A673 (cell line): ENCODE measurements around the gene MDP1. TPM values are rescaled to one million over a fixed set of nuclear protein-coding genes. Genes with fewer than 3 reads are reported as not detected.

Source experiments
- BruUV-seq: library from RNA; stranded (reverse); fragments of 400-500 nt; replicated peaks from 2 replicates; lab custom pipeline; 2021; lab: Mats Ljungman, UMichigan
- CTCF ChIA-PET: fragments of 300-600 bp; sonication (Branson Sonifier 250); formaldehyde crosslinking; loops from one replicate; lab custom pipeline; 2022; ENCODE audit warnings: antibody characterized with exemption; lab: Charles Lee
- POLR2A ChIA-PET: fragments of 300-600 bp; sonication (Branson Sonifier 250); formaldehyde crosslinking; loops from one replicate; lab custom pipeline; 2022; ENCODE audit warnings: antibody characterized with exemption; ENCODE audit not compliant: low non-redundant PET; lab: Charles Lee
- DNase-seq: peaks from one replicate; pipeline ENCODE4 v3.0.0-alpha.2; 2015; ENCODE audit warnings: low spot score
- H3K27ac ChIP-seq: fragments of 200-600 bp; sonication (generic); 2 replicates; pipeline ENCODE4 v1.5.1; 2016; ENCODE audit warnings: mixed run types, low read depth, mild to moderate bottlenecking, mixed read lengths, antibody characterized with exemption, low read length; ENCODE audit not compliant: poor library complexity, severe bottlenecking
- H3K27me3 ChIP-seq: fragments of 200-600 bp; sonication (generic); replicated peaks from 2 replicates; pipeline ENCODE4 v1.6.1; 2017; ENCODE audit warnings: mixed run types, low read depth, mild to moderate bottlenecking, mixed read lengths, antibody characterized with exemption, low read length; ENCODE audit not compliant: insufficient read depth, poor library complexity
- H3K36me3 ChIP-seq: fragments of 200-600 bp; sonication (generic); 2 replicates; pipeline ENCODE4 v1.6.1; 2016; ENCODE audit warnings: mixed run types, mild to moderate bottlenecking, mixed read lengths, antibody characterized with exemption, low read length; ENCODE audit not compliant: insufficient read depth, poor library complexity, severe bottlenecking
- H3K4me1 ChIP-seq: fragments of 200-600 bp; sonication (generic); 2 replicates; pipeline ENCODE4 v1.6.1; 2017; ENCODE audit warnings: mixed run types, mild to moderate bottlenecking, mixed read lengths, antibody characterized with exemption, low read length; ENCODE audit not compliant: insufficient read depth, poor library complexity, severe bottlenecking
- H3K4me3 ChIP-seq: fragments of 200-600 bp; sonication (generic); 2 replicates; pipeline ENCODE4 v1.5.1; 2016; ENCODE audit warnings: low read depth, mixed run types, mild to moderate bottlenecking, mixed read lengths, low read length; ENCODE audit not compliant: poor library complexity, severe bottlenecking
- H3K9me3 ChIP-seq: fragments of 200-600 bp; sonication (generic); 2 replicates; pipeline ENCODE4 v1.6.1; 2016; ENCODE audit warnings: mixed run types, low read depth, mild to moderate bottlenecking, mixed read lengths, antibody characterized with exemption, low read length; ENCODE audit not compliant: poor library complexity, severe bottlenecking
- EZH2 ChIP-seq: fragments of 200-600 bp; sonication (generic); IDR thresholded peaks from 2 replicates; pipeline ENCODE4 v1.6.1; 2017; ENCODE audit warnings: borderline replicate concordance, low read depth, mild to moderate bottlenecking, mixed read lengths, antibody characterized with exemption, low read length; ENCODE audit not compliant: poor library complexity, severe bottlenecking
- intact Hi-C: fragments of 100-400 bp; cut with micrococcal nuclease; formaldehyde crosslinking; loops from one replicate; pipeline ENCODE4 v1.10.0; 2022; ENCODE audit not compliant: unreplicated experiment
- total RNA-seq: library from RNA; stranded (reverse); gene quantifications from 2 replicates; pipeline ENCODE4 v1.2.3, GENCODE V29; 2021
- TF ChIP-seq, protein P1 (sequence below): fragments of 300-800, 200-600 bp; sonication (generic); conservative IDR thresholded peaks from 2 replicates; pipeline ENCODE4 v1.5.1; 2017; ENCODE audit warnings: low read depth, mild to moderate bottlenecking, antibody characterized with exemption, low read length, moderate library complexity, mixed read lengths

The MDP1 gene
- total RNA-seq, 1 experiment from 2014 or later = 21.3 TPM

DNA sequence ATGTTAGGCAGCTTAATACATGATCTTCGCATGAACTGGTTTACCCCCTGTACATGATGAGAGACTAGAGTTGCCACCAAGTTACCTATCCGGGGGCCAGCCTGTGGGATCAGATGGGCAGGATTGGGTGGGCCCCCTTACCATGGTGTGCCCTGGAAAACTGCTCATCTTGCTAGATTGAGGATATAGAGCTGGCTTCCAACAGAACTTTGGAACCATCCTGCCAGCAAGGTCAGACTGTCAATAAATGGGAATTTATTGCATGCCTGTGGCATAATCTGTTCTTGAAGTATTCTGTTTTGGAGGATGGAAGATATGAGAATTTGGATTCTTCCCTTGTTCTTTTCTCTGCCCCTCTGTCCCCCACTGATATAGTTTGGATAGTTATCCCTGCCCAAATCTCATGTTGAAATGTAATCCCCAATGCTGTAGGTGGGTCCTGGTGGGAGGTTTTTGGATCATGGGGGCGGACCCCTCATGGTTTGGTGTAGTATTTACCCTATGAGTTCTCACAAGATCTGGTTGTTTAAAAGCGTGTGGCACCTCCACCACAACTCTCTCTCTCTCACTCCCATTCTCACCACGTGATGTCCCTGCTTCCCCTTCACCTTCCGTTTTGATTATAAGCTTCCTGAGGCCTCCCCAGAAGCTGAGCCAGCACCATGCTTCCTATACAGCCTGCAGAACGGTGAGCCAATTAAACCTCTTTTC, 16.9 kb downstream of the MDP1 start:
- ChIA-PET POLR2A (no interaction called here), CTCF (no interaction called here)
- peaks cover 12% of the 10 kb centered on the region for H3K36me3 ChIP-seq
- no TSS peak for BruUV-seq
- H3K27ac ChIP-seq = no peak overlapping the region
- no peak overlapping the region for H3K4me3 ChIP-seq
- H3K4me1 ChIP-seq = peaks cover 11% of the 10 kb centered on the region
- no peaks in the 10 kb centered on the region for H3K9me3 ChIP-seq
- H3K27me3 ChIP-seq = no peaks in the 10 kb centered on the region
- intact Hi-C loops = no loop called here
- no peak for TF ChIP-seq EZH2
- TF ChIP-seq, protein P1, sequence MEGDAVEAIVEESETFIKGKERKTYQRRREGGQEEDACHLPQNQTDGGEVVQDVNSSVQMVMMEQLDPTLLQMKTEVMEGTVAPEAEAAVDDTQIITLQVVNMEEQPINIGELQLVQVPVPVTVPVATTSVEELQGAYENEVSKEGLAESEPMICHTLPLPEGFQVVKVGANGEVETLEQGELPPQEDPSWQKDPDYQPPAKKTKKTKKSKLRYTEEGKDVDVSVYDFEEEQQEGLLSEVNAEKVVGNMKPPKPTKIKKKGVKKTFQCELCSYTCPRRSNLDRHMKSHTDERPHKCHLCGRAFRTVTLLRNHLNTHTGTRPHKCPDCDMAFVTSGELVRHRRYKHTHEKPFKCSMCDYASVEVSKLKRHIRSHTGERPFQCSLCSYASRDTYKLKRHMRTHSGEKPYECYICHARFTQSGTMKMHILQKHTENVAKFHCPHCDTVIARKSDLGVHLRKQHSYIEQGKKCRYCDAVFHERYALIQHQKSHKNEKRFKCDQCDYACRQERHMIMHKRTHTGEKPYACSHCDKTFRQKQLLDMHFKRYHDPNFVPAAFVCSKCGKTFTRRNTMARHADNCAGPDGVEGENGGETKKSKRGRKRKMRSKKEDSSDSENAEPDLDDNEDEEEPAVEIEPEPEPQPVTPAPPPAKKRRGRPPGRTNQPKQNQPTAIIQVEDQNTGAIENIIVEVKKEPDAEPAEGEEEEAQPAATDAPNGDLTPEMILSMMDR = no peak
- DNase-seq = no peak

DNA sequence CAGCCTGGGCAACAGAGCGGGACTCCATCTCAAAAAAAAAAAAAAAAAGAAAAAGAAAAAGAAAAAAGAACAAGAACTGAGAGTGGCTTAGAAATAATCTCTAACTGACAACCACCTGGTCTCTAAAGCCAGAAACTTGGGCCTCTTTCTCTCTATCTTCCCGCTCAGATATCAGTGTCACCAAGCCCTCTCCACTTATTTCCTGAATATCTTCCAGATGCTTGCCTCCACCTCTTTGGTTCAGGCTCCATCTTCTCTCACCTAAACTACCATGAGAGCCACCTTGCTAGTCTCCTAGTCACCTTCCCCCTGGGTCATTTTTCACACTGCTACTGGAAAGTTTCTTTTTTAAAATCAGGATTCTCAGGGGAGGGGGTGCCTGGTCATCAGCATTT, 18.8 kb downstream of the MDP1 start:
- Histone ChIP-seq H3K36me3 (peaks cover 20% of the 10 kb centered on the region), H3K4me3 (peak overlapping the region; percentile 7), H3K27ac (no peak overlapping the region), H3K9me3 (no peaks in the 10 kb centered on the region), H3K4me1 (peaks cover 11% of the 10 kb centered on the region), H3K27me3 (no peaks in the 10 kb centered on the region)
- intact Hi-C loops = no loop called here
- no peak for DNase-seq
- BruUV-seq = no TSS peak
- ChIA-PET POLR2A (no interaction called here), CTCF (no interaction called here)
- TF ChIP-seq EZH2 = no peak
- TF ChIP-seq, protein P1 = no peak

DNA sequence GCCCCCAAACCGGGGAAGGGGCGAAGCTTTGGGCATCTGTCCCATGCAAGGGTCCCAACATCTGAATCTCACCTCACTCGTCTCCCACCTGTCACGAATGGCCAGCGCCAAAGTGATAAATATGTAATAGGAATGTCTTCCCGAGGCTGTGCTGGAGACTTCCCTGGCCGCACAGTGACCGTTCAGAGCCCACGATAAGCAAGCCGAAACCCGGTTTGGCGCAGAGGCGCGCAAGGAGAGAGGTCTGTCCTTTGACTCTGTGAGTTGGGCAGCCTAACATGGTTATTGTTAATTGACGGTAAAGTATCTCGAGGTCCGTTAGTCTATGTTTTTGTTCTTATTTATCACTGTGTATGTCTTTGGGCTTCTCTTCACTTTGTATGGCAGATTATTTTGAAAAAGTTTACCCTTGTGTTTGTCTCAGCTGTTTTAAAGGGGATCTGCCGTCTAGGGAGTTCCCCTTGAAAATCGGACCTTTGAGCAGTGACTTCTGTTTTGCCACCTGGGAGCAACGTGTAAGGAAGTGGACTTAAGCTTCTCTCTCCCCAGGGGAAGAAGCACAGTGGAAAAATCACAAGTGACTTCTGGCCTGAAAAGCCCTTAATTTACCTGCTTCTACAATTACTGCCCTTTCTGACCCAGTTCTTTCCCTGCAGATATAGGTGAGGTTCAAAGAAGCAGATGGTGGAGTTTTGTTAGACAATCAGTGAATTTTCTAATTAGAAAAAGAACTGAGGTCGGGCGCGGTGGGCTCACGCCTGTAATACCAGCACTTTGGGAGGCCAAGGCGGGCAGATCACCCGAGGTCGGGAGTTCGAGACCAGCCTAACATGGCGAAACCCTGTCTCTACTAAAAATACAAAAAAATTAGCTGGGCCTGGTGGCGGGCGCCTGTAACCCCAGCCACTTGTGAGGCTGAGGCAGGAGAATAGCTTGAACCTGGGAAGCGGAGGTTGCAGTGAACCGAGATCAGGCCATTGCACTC, 19.5 kb downstream of the MDP1 start:
- DNase-seq = no peak
- H3K4me1 ChIP-seq = peaks cover 11% of the 10 kb centered on the region
- H3K36me3 ChIP-seq = peaks cover 14% of the 10 kb centered on the region
- TSS peak; percentile 67 for BruUV-seq
- intact Hi-C loops = no loop called here
- CTCF ChIA-PET = no interaction called here
- H3K9me3 ChIP-seq = no peaks in the 10 kb centered on the region
- no peak for TF ChIP-seq EZH2
- TF ChIP-seq, protein P1 = no peak
- POLR2A ChIA-PET = interaction anchor here (1.3 kb wide), 1 partner anchor 17 kb away, joined by 3 read pairs; the partner anchor contains the start of gene CHMP4A
- H3K27me3 ChIP-seq = no peaks in the 10 kb centered on the region
- peak overlapping the region; percentile 81 for H3K4me3 ChIP-seq
- peak overlapping the region; percentile 97 for H3K27ac ChIP-seq
